ENCODE measurements around the gene MGAT2.
A peak's percentile ranks its signal among the peaks of the same experiment; 100 is the strongest.

The MGAT2 gene

DNA sequence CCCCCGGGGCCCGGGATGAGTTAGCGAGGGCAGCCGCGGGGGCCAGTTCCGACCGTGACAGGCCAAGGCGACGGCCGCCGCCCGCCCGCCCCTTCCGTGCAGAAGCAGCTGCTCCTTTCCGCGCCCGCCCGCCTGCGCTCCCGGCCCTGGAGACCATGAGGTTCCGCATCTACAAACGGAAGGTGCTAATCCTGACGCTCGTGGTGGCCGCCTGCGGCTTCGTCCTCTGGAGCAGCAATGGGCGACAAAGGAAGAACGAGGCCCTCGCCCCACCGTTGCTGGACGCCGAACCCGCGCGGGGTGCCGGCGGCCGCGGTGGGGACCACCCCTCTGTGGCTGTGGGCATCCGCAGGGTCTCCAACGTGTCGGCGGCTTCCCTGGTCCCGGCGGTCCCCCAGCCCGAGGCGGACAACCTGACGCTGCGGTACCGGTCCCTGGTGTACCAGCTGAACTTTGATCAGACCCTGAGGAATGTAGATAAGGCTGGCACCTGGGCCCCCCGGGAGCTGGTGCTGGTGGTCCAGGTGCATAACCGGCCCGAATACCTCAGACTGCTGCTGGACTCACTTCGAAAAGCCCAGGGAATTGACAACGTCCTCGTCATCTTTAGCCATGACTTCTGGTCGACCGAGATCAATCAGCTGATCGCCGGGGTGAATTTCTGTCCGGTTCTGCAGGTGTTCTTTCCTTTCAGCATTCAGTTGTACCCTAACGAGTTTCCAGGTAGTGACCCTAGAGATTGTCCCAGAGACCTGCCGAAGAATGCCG is 699 bp downstream of the MGAT2 start:
- peak; percentile 53 to 62 for ATAC-seq (replicated peaks)
- Mint-ChIP-seq H3K36me3 (peaks cover 29 to 46% of the 10 kb centered on the region in 2 donors), H3K4me3 (peak overlapping the region; percentile 93 to 96), H3K9me3 (no peaks in the 10 kb centered on the region), H3K4me1 (peaks cover 23 to 48% of the 10 kb centered on the region in 2 donors), H3K27ac (peak overlapping the region; percentile 98), H3K27me3 (no peaks in the 10 kb centered on the region)
- DNase-seq, result peak; percentile 68

DNA sequence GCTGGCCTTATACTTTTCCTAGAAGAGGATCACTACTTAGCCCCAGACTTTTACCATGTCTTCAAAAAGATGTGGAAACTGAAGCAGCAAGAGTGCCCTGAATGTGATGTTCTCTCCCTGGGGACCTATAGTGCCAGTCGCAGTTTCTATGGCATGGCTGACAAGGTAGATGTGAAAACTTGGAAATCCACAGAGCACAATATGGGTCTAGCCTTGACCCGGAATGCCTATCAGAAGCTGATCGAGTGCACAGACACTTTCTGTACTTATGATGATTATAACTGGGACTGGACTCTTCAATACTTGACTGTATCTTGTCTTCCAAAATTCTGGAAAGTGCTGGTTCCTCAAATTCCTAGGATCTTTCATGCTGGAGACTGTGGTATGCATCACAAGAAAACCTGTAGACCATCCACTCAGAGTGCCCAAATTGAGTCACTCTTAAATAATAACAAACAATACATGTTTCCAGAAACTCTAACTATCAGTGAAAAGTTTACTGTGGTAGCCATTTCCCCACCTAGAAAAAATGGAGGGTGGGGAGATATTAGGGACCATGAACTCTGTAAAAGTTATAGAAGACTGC is 1.5 kb downstream of the MGAT2 start:
- H3K36me3 Mint-ChIP-seq, result peaks cover 27 to 44% of the 10 kb centered on the region in 2 donors
- ATAC-seq (replicated peaks) (no peak), DNase-seq (no peak)
- H3K27ac Mint-ChIP-seq, result peak overlapping the region; percentile 98
- H3K27me3 Mint-ChIP-seq, result no peaks in the 10 kb centered on the region
- peaks cover 23 to 46% of the 10 kb centered on the region in 2 donors for H3K4me1 Mint-ChIP-seq
- no peaks in the 10 kb centered on the region for H3K9me3 Mint-ChIP-seq
- H3K4me3 Mint-ChIP-seq, result peak overlapping the region; percentile 93 to 96

DNA sequence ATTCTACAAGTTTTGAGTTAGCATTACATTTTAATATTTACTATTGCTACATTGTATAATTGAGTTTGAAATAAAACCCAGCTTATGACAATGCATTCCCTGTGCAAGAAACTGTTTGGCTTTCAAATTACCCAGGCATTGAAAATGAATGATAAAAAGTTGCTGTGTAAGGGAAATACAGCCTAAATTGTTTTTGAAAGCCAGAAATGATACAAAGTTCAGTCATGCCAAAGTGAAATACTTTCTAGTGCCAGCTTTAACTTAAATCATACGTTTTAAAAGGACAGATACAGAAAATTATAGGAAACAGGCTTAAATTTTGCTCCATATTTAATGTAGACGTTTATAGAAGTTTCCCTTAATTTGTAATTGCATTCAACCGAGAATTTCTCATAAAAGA is 2.8 kb downstream of the MGAT2 start:
- DNase-seq (no peak), ATAC-seq (replicated peaks) (no peak)
- Mint-ChIP-seq H3K27me3 (no peaks in the 10 kb centered on the region), H3K9me3 (no peaks in the 10 kb centered on the region), H3K36me3 (peaks cover 24 to 40% of the 10 kb centered on the region in 2 donors), H3K4me1 (peaks cover 19 to 42% of the 10 kb centered on the region in 2 donors), H3K4me3 (no peak overlapping the region), H3K27ac (peak overlapping the region; percentile 25)

DNA sequence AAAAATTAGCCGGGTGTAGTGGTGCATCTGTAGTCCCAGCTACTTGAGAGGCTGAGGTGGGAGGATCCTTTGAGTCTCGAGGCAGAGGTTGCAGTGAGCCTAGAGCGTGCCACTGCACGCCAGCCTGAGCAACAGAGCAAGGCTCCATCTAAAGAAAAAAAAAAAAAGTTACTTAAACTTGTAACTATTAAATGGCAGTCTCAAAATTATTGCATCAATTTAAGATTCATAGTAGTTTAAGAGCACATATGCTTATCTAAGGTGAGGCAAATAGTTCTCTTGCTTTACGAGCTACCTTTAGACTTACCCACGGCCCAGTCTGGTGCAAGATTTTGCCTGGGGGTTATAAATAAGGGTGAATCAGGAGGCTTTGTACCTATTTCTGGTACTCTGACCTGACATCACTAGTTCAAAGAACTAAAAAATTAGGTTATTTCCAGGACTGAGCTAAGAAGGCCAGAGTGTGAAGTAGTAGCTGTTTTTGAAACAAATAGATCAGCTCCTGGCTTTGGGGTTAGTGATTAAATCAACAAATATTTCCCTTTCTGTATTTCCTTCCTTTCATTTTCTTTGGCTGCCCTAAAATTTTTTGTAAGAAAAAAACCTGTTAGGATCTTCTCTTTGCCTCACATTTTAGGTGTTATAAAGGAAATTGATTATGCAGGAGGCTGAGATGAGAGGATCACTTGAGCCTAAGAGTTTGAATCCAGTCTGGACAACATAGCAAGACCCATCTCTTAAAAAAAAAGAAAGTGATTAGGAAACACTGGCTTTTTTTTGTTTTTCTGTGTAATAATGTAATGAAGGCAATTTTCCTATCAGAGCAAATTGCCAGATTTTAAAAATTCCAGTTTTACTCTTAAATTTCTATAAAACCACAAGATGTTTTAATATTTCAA is 3.6 kb downstream of the MGAT2 start:
- ATAC-seq (replicated peaks) (no peak), DNase-seq (no peak)
- H3K27ac Mint-ChIP-seq, result peak overlapping the region; percentile 25
- H3K9me3 Mint-ChIP-seq, result no peaks in the 10 kb centered on the region
- H3K27me3 Mint-ChIP-seq, result no peaks in the 10 kb centered on the region
- peaks cover 15 to 42% of the 10 kb centered on the region in 2 donors for H3K4me1 Mint-ChIP-seq
- H3K4me3 Mint-ChIP-seq, result peak overlapping the region in 1 of 2 donors; percentile 54
- H3K36me3 Mint-ChIP-seq, result peaks cover 20 to 34% of the 10 kb centered on the region in 2 donors

DNA sequence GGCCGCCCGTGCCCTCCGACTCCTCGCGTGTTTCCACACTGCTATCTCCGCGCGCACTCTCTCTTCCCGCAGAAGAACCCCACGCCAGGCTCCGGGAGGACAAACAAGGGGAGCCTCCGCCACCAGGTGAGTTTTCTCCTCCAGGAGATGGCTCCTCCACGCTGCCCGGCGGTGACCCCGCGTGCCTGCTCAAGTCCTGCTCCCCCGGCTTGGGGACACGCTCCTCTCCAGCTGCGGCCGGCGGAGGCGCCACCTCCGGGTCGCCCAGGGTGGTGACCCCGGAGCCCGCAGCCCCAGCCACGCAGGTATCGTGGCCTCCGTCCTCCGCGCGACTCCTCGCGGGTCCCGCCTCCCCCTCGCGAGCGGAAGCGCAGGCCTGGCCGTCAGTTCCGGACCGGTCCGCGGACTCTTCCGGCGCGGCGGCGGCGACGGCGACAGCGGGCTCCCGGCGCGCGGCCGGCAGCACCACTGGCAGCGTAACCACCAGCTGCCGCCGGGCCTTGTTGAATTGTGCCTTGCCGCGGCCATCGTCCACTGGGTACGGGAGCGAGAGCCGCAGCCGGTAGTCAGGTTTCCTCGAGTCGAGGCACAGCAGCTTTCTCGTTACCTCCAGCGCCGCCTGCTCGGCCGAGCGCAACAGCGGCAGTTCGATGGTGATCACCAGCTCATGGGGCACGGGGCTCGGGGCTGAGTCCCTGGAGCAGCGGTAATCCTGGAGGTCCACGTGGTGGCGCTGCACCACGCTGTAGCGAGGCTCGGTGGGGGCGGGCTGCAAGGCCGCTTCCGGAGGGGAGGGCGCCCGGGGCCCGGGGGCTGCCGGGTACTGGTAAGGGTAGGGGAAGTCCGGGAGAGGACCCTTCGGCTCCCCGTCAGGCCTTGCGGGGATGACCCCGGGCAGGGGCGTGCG is 13.3 kb downstream of the MGAT2 start:
- Mint-ChIP-seq H3K27me3 (no peaks in the 10 kb centered on the region), H3K9me3 (no peaks in the 10 kb centered on the region), H3K4me3 (peak overlapping the region; percentile 91 to 99), H3K27ac (peak overlapping the region; percentile 98), H3K4me1 (peaks cover 15 to 52% of the 10 kb centered on the region in 2 donors), H3K36me3 (peaks cover 28 to 40% of the 10 kb centered on the region in 2 donors)
- ATAC-seq (replicated peaks) (peak; percentile 82 to 88), DNase-seq (peak; percentile 92)

DNA sequence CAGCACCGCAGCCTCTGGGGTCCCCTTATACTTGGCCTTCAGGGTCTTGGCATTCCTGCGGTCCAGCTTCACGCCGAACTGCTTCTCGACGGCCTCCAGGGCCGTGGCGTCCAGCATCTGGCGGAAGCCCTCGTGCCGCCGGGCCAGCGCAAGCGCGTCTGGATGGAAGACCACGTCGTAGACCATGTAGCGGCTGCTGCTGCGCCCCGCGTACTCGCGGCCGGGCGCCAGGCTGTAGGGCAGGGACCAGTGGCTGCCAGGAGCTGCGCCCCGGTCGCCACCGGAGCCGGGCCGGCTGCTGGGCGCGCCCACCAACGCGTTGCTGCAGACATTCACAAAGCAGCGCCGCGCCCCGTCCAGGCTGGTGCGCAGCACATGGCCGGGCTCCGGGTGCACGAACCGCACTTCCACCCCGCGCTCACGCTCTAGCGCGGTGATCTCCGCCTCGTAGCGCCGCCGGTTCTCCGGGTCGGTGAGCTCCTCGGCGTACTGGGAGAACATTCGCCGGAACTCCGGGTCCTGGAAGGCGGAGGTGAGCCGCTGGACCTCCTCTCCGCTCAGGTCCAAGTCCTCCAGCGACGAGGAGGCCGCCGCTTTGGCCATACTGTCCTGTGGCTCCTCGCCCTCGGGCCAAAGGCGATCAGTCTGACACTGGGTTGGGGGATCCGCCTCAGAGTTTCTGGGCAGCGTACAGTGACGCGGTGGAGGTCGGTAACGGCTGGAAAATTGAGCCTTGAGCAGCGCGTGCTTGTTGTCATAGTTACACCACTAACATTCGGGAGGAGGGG is 14.1 kb downstream of the MGAT2 start, which contains the start of gene DNAAF2:
DNAAF2 (minus strand) TSS at position 698 of the 788 bp plus-strand sequence; CDS start at position 603, 95 bp downstream.
- peak within 1 kb of the TSS; percentile 98 for H3K27ac Mint-ChIP-seq

DNA sequence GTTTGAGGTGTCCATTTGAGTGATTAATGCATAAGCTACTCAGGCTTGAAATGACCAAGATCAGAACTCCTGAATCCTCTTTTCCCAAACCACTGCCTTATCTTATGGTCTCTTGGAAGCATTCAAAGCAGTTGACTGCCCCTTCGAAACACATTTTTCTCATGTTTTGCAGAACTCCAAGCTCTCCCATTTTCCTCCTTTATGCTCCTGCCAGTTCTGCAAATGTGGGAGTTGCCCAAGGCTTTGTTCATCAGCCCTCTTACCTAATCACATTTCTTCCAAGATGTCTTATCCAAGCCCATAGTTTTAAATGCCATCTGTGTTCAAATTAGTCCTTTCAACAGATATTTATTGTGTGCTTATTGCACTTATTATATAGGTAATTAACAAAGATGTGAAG is 16.3 kb downstream of the MGAT2 start:
- Mint-ChIP-seq H3K9me3 (no peaks in the 10 kb centered on the region), H3K4me1 (peaks cover 21 to 60% of the 10 kb centered on the region in 2 donors), H3K36me3 (peaks cover 33 to 51% of the 10 kb centered on the region in 2 donors), H3K4me3 (peak overlapping the region; percentile 52 to 59), H3K27me3 (no peaks in the 10 kb centered on the region), H3K27ac (peak overlapping the region; percentile 62)
- ATAC-seq (replicated peaks) (no peak), DNase-seq (no peak)

More for the DNA sequence above, 14.1 kb downstream of the MGAT2 start, which contains the start of gene DNAAF2:
- H3K4me3 Mint-ChIP-seq, result peak within 1 kb of the TSS; percentile 91 to 99
- no peaks in the 10 kb centered on the region for H3K27me3 Mint-ChIP-seq
- H3K9me3 Mint-ChIP-seq, result no peaks in the 10 kb centered on the region
- peaks cover 17 to 52% of the 10 kb centered on the region in 2 donors for H3K4me1 Mint-ChIP-seq
- peaks cover 33 to 45% of the 10 kb centered on the region in 2 donors for H3K36me3 Mint-ChIP-seq
- ATAC-seq (replicated peaks) (peak; percentile 57 to 61), DNase-seq (peak; percentile 67)

DNA sequence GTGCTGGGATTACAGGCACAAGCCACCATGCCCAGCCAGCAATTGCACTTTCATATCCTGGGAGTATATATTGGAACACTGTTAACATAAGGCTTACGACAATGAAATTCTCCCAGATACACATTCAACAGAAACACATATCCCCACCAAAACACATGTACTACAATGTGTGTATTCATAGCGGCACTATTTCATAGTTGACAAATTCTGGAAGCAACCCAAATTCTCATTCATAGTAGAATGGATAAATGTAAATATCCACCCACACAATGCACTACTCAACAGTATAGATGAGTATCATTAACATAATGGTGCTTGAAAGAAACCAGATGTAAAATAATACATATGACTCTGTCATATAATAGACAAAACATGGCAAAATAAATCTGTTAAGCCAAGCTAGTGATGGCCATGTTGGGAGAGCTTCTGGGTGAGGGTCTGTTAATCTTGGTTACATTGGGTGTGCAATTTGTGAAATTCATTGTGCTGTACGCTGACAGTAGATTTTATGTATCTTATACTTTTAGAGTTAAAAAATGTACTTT is 17.0 kb downstream of the MGAT2 start:
- Mint-ChIP-seq H3K27me3 (no peaks in the 10 kb centered on the region), H3K4me1 (peaks cover 28 to 68% of the 10 kb centered on the region in 2 donors), H3K4me3 (no peak overlapping the region), H3K36me3 (peaks cover 35 to 57% of the 10 kb centered on the region in 2 donors), H3K27ac (peak overlapping the region; percentile 42), H3K9me3 (no peaks in the 10 kb centered on the region)
- DNase-seq (no peak), ATAC-seq (replicated peaks) (no peak)

DNA sequence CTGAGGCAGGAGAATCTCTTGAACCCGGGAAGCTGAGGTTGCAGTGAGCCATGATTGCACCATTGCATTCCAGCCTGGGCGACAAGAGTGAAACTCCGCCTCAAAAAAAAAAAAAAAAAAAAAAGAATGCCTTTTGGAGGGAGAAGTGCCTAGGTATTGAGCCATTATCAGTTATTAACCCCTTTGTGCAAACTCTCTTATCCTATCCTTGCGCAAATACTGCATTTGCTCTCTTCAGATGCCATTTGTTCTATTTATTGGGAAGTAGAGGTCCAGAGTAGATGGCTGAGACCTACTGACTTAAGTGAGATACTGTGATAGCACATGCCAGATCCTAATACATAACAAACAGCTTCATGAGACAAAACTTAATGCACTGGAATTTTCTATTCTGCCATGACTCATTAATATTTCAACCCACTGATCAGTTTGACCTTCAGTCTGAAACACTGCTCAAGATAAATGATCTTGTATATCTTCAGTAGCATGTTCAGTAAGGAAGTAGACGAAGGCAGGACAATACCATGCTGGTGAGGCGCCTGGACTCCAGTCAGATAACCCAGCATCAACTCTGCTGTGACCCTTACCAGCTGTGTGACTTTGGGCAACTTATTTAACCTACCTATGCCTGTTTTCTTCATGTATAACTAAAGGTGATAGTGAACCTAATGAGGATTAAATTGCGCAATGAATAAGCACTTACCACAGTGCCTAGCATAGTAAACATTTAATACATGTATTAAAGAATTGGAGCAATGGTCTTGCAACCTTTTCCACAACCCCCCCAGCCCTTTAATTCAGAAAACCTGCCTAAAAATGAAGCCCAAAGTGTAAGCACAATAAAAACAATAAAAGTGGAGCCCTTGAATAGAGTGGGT is 20.2 kb downstream of the MGAT2 start:
- peak in 1 of 2 donors; percentile 22 for ATAC-seq (replicated peaks)
- Mint-ChIP-seq H3K4me1 (peaks cover 28 to 59% of the 10 kb centered on the region in 2 donors), H3K4me3 (no peak overlapping the region), H3K27ac (no peak overlapping the region), H3K9me3 (no peaks in the 10 kb centered on the region), H3K27me3 (no peaks in the 10 kb centered on the region), H3K36me3 (peaks cover 30 to 43% of the 10 kb centered on the region in 2 donors)
- no peak for DNase-seq

DNA sequence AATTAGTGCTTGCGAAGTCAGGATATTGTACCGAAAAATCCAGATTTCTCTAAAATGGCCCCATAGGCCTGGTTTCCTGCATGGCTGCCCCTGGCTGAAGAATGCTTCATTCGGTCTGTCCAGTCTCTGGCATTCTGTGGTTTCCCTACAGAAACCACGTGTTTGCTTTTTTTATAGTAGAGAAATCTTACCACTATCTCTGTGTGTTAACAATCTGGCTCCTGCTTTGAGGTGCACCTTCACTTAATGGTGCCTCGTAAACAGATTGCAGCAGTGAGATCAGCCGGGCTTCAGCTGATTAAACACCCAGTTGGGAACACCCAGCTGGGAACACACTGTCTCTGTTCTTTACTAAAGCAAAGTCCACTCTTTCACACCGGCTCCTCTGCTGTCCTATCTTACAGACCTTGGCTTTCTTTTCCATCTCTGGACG is 21.1 kb downstream of the MGAT2 start:
- no peak for DNase-seq
- ATAC-seq (replicated peaks), result peak in 1 of 2 donors; percentile 23
- peak overlapping the region; percentile 56 for H3K27ac Mint-ChIP-seq
- peaks cover 32 to 42% of the 10 kb centered on the region in 2 donors for H3K36me3 Mint-ChIP-seq
- H3K27me3 Mint-ChIP-seq, result no peaks in the 10 kb centered on the region
- H3K4me1 Mint-ChIP-seq, result peaks cover 26 to 49% of the 10 kb centered on the region in 2 donors
- H3K9me3 Mint-ChIP-seq, result no peaks in the 10 kb centered on the region
- peak overlapping the region in 1 of 2 donors; percentile 34 for H3K4me3 Mint-ChIP-seq

DNA sequence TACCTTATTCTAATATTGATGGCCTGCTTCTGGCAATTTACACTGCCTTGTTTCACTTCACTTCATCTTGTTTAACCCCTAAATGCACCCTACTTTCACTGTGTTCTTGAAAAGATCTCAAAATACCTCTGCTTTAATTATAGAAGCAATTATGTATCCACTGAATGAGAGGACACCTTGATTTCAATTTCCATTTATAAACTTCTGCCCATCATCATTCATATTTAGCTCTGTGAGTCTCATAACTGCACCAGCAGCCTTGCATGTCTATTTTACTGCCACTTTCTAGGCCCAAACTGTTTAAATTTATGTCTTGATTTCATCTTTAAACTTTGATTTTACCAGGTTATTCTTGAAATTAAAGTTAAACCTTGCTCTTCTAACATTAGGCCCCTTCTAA is 21.6 kb downstream of the MGAT2 start:
- H3K4me1 Mint-ChIP-seq, result peaks cover 24 to 45% of the 10 kb centered on the region in 2 donors
- H3K36me3 Mint-ChIP-seq, result peaks cover 31 to 41% of the 10 kb centered on the region in 2 donors
- peak overlapping the region in 1 of 2 donors; percentile 34 for H3K4me3 Mint-ChIP-seq
- no peaks in the 10 kb centered on the region for H3K9me3 Mint-ChIP-seq
- DNase-seq (no peak), ATAC-seq (replicated peaks) (no peak)
- H3K27ac Mint-ChIP-seq, result peak overlapping the region; percentile 56
- H3K27me3 Mint-ChIP-seq, result no peaks in the 10 kb centered on the region

DNA sequence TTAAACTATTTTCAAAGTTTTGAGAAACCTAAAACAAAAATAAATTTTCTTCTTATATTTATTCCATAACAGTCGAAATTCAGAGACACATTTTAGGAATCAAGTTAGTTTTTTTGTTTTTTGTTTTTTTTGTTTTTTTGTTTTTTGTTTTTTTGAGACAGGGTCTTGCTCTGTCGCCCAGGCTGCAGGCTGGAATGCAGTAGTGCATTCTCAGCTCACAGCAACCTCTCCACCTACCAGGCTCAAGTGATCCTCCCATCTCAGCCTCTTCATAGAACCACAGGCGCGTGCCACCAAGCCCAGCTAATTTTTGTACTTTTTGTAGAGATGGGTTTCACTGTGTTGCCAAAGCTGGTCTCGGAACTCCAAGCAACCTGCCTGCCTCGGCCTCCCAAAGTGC is 32.9 kb downstream of the MGAT2 start:
- no peak overlapping the region for H3K27ac Mint-ChIP-seq
- no peaks in the 10 kb centered on the region for H3K4me1 Mint-ChIP-seq
- H3K9me3 Mint-ChIP-seq, result no peaks in the 10 kb centered on the region
- DNase-seq (no peak), ATAC-seq (replicated peaks) (no peak)
- H3K4me3 Mint-ChIP-seq, result no peak overlapping the region
- H3K27me3 Mint-ChIP-seq, result no peaks in the 10 kb centered on the region
- peaks cover 9% of the 10 kb centered on the region in 2 donors for H3K36me3 Mint-ChIP-seq
